Activated CD4-positive, alpha-beta memory T cell treated with anti-CD3 and anti-CD28 coated beads, Interleukin-2, amount 10 ng/mL, durations not matched to agents 7 days and 5 days (primary cell): ENCODE data around the gene DDX6. TPM values are rescaled to one million over a fixed set of nuclear protein-coding genes. Genes with fewer than 3 reads are reported as not detected.
A peak's percentile ranks its signal among the peaks of the same experiment; 100 is the strongest.
"Not testable (repeated sequence)": the region's sequence is repeated elsewhere in the genome, so short reads cannot be mapped to it uniquely, and the experiment has no call there.

Source experiments
- CTCF ChIA-PET: fragments of 350-600 bp; sonication (Branson Sonifier 250); formaldehyde crosslinking; loops from one replicate; lab custom pipeline; 2021; ENCODE audit warnings: antibody characterized with exemption, inconsistent platforms; lab: Charles Lee
- POLR2A ChIA-PET: fragments of 350-600 bp; sonication (Branson Sonifier 250); formaldehyde crosslinking; loops from one replicate; lab custom pipeline; 2021; ENCODE audit warnings: antibody characterized with exemption; lab: Charles Lee
- DNase-seq: peaks from one replicate; pipeline ENCODE4 v3.0.0-alpha.2; 2020
- H3K27ac Mint-ChIP-seq: one replicate; pipeline ENCODE4 v1.8.0; 2021; ENCODE audit warnings: mild to moderate bottlenecking, mixed read lengths
- H3K27me3 Mint-ChIP-seq: one replicate; pipeline ENCODE4 v1.8.0; 2021; ENCODE audit warnings: mixed read lengths
- H3K36me3 Mint-ChIP-seq: one replicate; pipeline ENCODE4 v1.8.0; 2021; ENCODE audit warnings: low read depth, mixed read lengths
- H3K4me1 Mint-ChIP-seq: one replicate; pipeline ENCODE4 v1.8.0; 2021; ENCODE audit warnings: mixed read lengths
- H3K4me3 Mint-ChIP-seq: one replicate; pipeline ENCODE4 v1.8.0; 2021; ENCODE audit warnings: mild to moderate bottlenecking, mixed read lengths
- H3K9me3 Mint-ChIP-seq: one replicate; pipeline ENCODE4 v1.8.0; 2021; ENCODE audit warnings: mixed read lengths
- total RNA-seq, 2 experiments: library from RNA; stranded (reverse); gene quantifications; one replicate each; pipeline ENCODE4 v1.2.3, GENCODE V29; 2021

The DDX6 gene
- total RNA-seq, 2 experiments from 2014 or later: 154 to 155 TPM

- CTCF ChIA-PET: interaction anchor here (0.8 to 1.7 kb wide), 4 partner anchors 9 to 139 kb away, joined by 4 to 8 read pairs (median 6); partner anchors contain the start of gene BCL9L
- Mint-ChIP-seq H3K36me3 (peaks cover 62% of the 10 kb centered on the region), H3K4me3 (peak overlapping the region; percentile 47), H3K27ac (peak overlapping the region; percentile 33), H3K4me1 (peaks cover 36% of the 10 kb centered on the region), H3K27me3 (no peaks in the 10 kb centered on the region), H3K9me3 (no peaks in the 10 kb centered on the region)
- DNase-seq: no peak
- POLR2A ChIA-PET: interaction anchor here (0.7 to 7.5 kb wide), 3 partner anchors 9 to 92 kb away, joined by 4 to 77 read pairs (median 4); no protein-coding TSS in a partner anchor
These were observed 4.3 kb downstream of the DDX6 start for GRCh38 chr11:118786657-118787056.

- CTCF ChIA-PET: interaction anchor here (1.4 to 1.7 kb wide), 2 partner anchors 12 to 141 kb away, joined by 4 to 8 read pairs; partner anchors contain the start of gene BCL9L
- Mint-ChIP-seq H3K4me1 (peaks cover 38% of the 10 kb centered on the region), H3K4me3 (no peak overlapping the region), H3K27ac (no peak overlapping the region), H3K27me3 (no peaks in the 10 kb centered on the region), H3K36me3 (peaks cover 60% of the 10 kb centered on the region), H3K9me3 (no peaks in the 10 kb centered on the region)
- DNase-seq: no peak
- POLR2A ChIA-PET: interaction anchor here (0.8 kb wide), 1 partner anchor 386 kb away, joined by 3 read pairs; no protein-coding TSS in a partner anchor
These were observed 5.6 kb downstream of the DDX6 start for GRCh38 chr11:118785362-118785761.

- ChIA-PET CTCF (interaction anchor here (0.7 to 1.2 kb wide), 4 partner anchors 9 to 484 kb away, joined by 3 to 5 read pairs (median 3); partner anchors contain the start of gene BCL9L), POLR2A (interaction anchor here (0.7 to 1.2 kb wide), 3 partner anchors 12 to 85 kb away, joined by 3 read pairs; no protein-coding TSS in a partner anchor)
- no peak overlapping the region for H3K4me3 Mint-ChIP-seq
- peaks cover 59% of the 10 kb centered on the region for H3K36me3 Mint-ChIP-seq
- H3K9me3 Mint-ChIP-seq: no peaks in the 10 kb centered on the region
- DNase-seq: no peak
- H3K27ac Mint-ChIP-seq: no peak overlapping the region
- H3K4me1 Mint-ChIP-seq: peaks cover 38% of the 10 kb centered on the region
- no peaks in the 10 kb centered on the region for H3K27me3 Mint-ChIP-seq
These were observed 7.1 kb downstream of the DDX6 start for GRCh38 chr11:118783724-118784495.

GRCh38 chr11:118783324-118783723 is 7.6 kb downstream of the DDX6 start:
- H3K27me3 Mint-ChIP-seq, H3K27ac Mint-ChIP-seq, H3K9me3 Mint-ChIP-seq, H3K4me3 Mint-ChIP-seq, DNase-seq: not testable (repeated sequence)
- POLR2A ChIA-PET: interaction anchor here (1.1 kb wide), 1 partner anchor 12 kb away, joined by 3 read pairs; no protein-coding TSS in a partner anchor
- Mint-ChIP-seq H3K36me3 (peaks cover 60% of the 10 kb centered on the region), H3K4me1 (peaks cover 39% of the 10 kb centered on the region)
- CTCF ChIA-PET: interaction anchor here (1.1 to 1.2 kb wide), 2 partner anchors 9 to 16 kb away, joined by 3 read pairs; no protein-coding TSS in a partner anchor

- H3K4me3 Mint-ChIP-seq: no peak overlapping the region
- no peaks in the 10 kb centered on the region for H3K9me3 Mint-ChIP-seq
- no peaks in the 10 kb centered on the region for H3K27me3 Mint-ChIP-seq
- peaks cover 26% of the 10 kb centered on the region for H3K4me1 Mint-ChIP-seq
- ChIA-PET CTCF (no interaction called here), POLR2A (no interaction called here)
- peaks cover 66% of the 10 kb centered on the region for H3K36me3 Mint-ChIP-seq
- no peak overlapping the region for H3K27ac Mint-ChIP-seq
- no peak for DNase-seq
These were observed 12.1 kb downstream of the DDX6 start for GRCh38 chr11:118778898-118779297.

GRCh38 chr11:118774032-118774431 is 16.9 kb downstream of the DDX6 start:
- Mint-ChIP-seq H3K9me3 (no peaks in the 10 kb centered on the region), H3K27ac (no peak overlapping the region), H3K27me3 (no peaks in the 10 kb centered on the region), H3K4me1 (peaks cover 56% of the 10 kb centered on the region), H3K36me3 (peaks cover 71% of the 10 kb centered on the region), H3K4me3 (no peak overlapping the region)
- DNase-seq: no peak
- CTCF ChIA-PET: interaction anchor here (0.7 to 1.8 kb wide), 3 partner anchors 12 to 506 kb away, joined by 3 to 4 read pairs (median 4); no protein-coding TSS in a partner anchor
- POLR2A ChIA-PET: no interaction called here

GRCh38 chr11:118771547-118772288 is 19.2 kb downstream of the DDX6 start:
- no peak overlapping the region for H3K4me3 Mint-ChIP-seq
- no peak for DNase-seq
- peaks cover 53% of the 10 kb centered on the region for H3K4me1 Mint-ChIP-seq
- ChIA-PET POLR2A (interaction anchor here (0.7 to 1.9 kb wide), 5 partner anchors 12 to 199 kb away, joined by 3 to 10 read pairs (median 3); partner anchors contain the start of gene DDX6), CTCF (interaction anchor here (1.6 kb wide), 1 partner anchor 82 kb away, joined by 4 read pairs; no protein-coding TSS in a partner anchor)
- peaks cover 69% of the 10 kb centered on the region for H3K36me3 Mint-ChIP-seq
- no peaks in the 10 kb centered on the region for H3K9me3 Mint-ChIP-seq
- H3K27me3 Mint-ChIP-seq: no peaks in the 10 kb centered on the region
- peak overlapping the region; percentile 13 for H3K27ac Mint-ChIP-seq

- Mint-ChIP-seq H3K4me1 (peaks cover 43% of the 10 kb centered on the region), H3K9me3 (no peaks in the 10 kb centered on the region), H3K27me3 (no peaks in the 10 kb centered on the region), H3K4me3 (no peak overlapping the region), H3K36me3 (peaks cover 59% of the 10 kb centered on the region), H3K27ac (no peak overlapping the region)
- ChIA-PET CTCF (interaction anchor here (0.6 kb wide), 2 partner anchors 222 to 423 kb away, joined by 3 read pairs; no protein-coding TSS in a partner anchor), POLR2A (interaction anchor here (1.0 kb wide), 1 partner anchor 18 kb away, joined by 4 read pairs; no protein-coding TSS in a partner anchor)
- no peak for DNase-seq
These were observed 22.3 kb downstream of the DDX6 start for GRCh38 chr11:118768690-118769089.

GRCh38 chr11:118766035-118766434 is 24.9 kb downstream of the DDX6 start:
- no peaks in the 10 kb centered on the region for H3K9me3 Mint-ChIP-seq
- H3K27ac Mint-ChIP-seq: no peak overlapping the region
- H3K36me3 Mint-ChIP-seq: peaks cover 59% of the 10 kb centered on the region
- DNase-seq: no peak
- H3K4me3 Mint-ChIP-seq: no peak overlapping the region
- POLR2A ChIA-PET: interaction anchor here (1.2 to 2.3 kb wide), 2 partner anchors 10 kb away, joined by 3 to 4 read pairs; no protein-coding TSS in a partner anchor
- H3K27me3 Mint-ChIP-seq: no peaks in the 10 kb centered on the region
- CTCF ChIA-PET: interaction anchor here (1.4 to 1.5 kb wide), 2 partner anchors 76 to 165 kb away, joined by 3 read pairs; no protein-coding TSS in a partner anchor
- H3K4me1 Mint-ChIP-seq: peaks cover 18% of the 10 kb centered on the region

- CTCF ChIA-PET, H3K27me3 Mint-ChIP-seq, H3K27ac Mint-ChIP-seq, H3K4me3 Mint-ChIP-seq, H3K9me3 Mint-ChIP-seq, DNase-seq, POLR2A ChIA-PET: not testable (repeated sequence)
- H3K4me1 Mint-ChIP-seq: peaks cover 14% of the 10 kb centered on the region
- H3K36me3 Mint-ChIP-seq: peaks cover 56% of the 10 kb centered on the region
These were observed 25.8 kb downstream of the DDX6 start for GRCh38 chr11:118765095-118765691.

- Mint-ChIP-seq H3K4me1 (peaks cover 4% of the 10 kb centered on the region), H3K27ac (no peak overlapping the region), H3K9me3 (no peaks in the 10 kb centered on the region), H3K36me3 (peaks cover 65% of the 10 kb centered on the region), H3K27me3 (no peaks in the 10 kb centered on the region), H3K4me3 (no peak overlapping the region)
- ChIA-PET POLR2A (interaction anchor here (1.4 kb wide), 1 partner anchor 28 kb away, joined by 6 read pairs; the partner anchor contains the start of gene DDX6), CTCF (interaction anchor here (1.3 to 2.2 kb wide), 2 partner anchors 70 to 74 kb away, joined by 5 to 6 read pairs; no protein-coding TSS in a partner anchor)
- no peak for DNase-seq
These were observed 27.9 kb downstream of the DDX6 start for GRCh38 chr11:118763041-118763440.

GRCh38 chr11:118761981-118762380 is 29.0 kb downstream of the DDX6 start:
- H3K27ac Mint-ChIP-seq, DNase-seq, POLR2A ChIA-PET, H3K27me3 Mint-ChIP-seq, H3K9me3 Mint-ChIP-seq, H3K4me1 Mint-ChIP-seq, H3K4me3 Mint-ChIP-seq: not testable (repeated sequence)
- CTCF ChIA-PET: interaction anchor here (0.6 to 2.2 kb wide), 2 partner anchors 69 to 321 kb away, joined by 3 to 5 read pairs; no protein-coding TSS in a partner anchor
- peaks cover 62% of the 10 kb centered on the region for H3K36me3 Mint-ChIP-seq
